Heart left ventricle (tissue), 16 donors: Measurements from ENCODE around the gene ZCWPW1. TPM values are rescaled to one million over a fixed set of nuclear protein-coding genes. Genes with fewer than 3 reads are reported as not detected.

Source experiments
- ATAC-seq, 4 donors: fragments of 200-7000 bp; cut with Tn5 transposase; one replicate each; pipeline ENCODE4 v1.9.1; 2020 to 2022; ENCODE audit warnings: moderate library complexity in 4 of 4, mild to moderate bottlenecking in 3 of 4, moderate number of reproducible peaks in 1 of 4
- DNase-seq, 5 donors: peaks; one replicate each; pipeline ENCODE4 v3.0.0-alpha.2; 2020
- H3K27ac ChIP-seq, 12 donors: fragments of 200-600 bp; sonication (generic) in 4 of 12; one replicate each; pipeline versions ENCODE4 v1.5.0 to v1.8.0; 2016 to 2022; ENCODE audit warnings: mild to moderate bottlenecking in 2 of 12
- H3K27me3 ChIP-seq, 9 donors: fragments of 200-600 bp; sonication (generic) in 2 of 9; one replicate each; pipeline versions ENCODE4 v1.5.1 to v1.8.0; 2016 to 2022; ENCODE audit warnings: mild to moderate bottlenecking in 3 of 9
- H3K36me3 ChIP-seq, 9 donors: fragments of 200-600 bp; sonication (generic) in 2 of 9; one replicate each; pipeline versions ENCODE4 v1.5.0 to v1.8.0; 2018 to 2022; ENCODE audit warnings: mild to moderate bottlenecking in 2 of 9
- H3K4me1 ChIP-seq, 12 donors: fragments of 200-600 bp; sonication (generic) in 4 of 12; one replicate each; pipeline versions ENCODE4 v1.5.0 to v1.8.0; 2016 to 2022; ENCODE audit warnings: mild to moderate bottlenecking in 3 of 12
- H3K4me3 ChIP-seq, 12 donors: fragments of 200-600 bp; sonication (generic) in 4 of 12; one replicate each; pipeline versions ENCODE4 v1.5.0 to v1.8.0; 2017 to 2022; ENCODE audit warnings: mild to moderate bottlenecking in 9 of 12, moderate library complexity in 4 of 12
- H3K9me3 ChIP-seq, 12 donors: fragments of 200-600 bp; sonication (generic) in 4 of 12; one replicate each; pipeline versions ENCODE4 v1.5.0 to v1.8.0; 2016 to 2022; ENCODE audit warnings: mild to moderate bottlenecking in 1 of 12
- POLR2A ChIP-seq, 2 donors: fragments of 450-650 bp; IDR thresholded peaks; one replicate each; pipeline ENCODE4 v1.6.1; 2017; ENCODE audit warnings: antibody characterized with exemption in 2 of 2, mild to moderate bottlenecking in 2 of 2, moderate library complexity in 2 of 2
- WGBS, 4 donors: extraction: QIAGEN DNeasy Blood & Tissue Kit in 2 of 4; methylation state at CpG; one replicate each; pipeline versions ENCODE4 v1.1.5 to v1.1.7; 2013 to 2018; 5-methylcytosine and 5-hydroxymethylcytosine counted together
- intact Hi-C, 10 donors: fragments of 100-400 bp; cut with DNase I; formaldehyde crosslinking; loops; one replicate each; pipeline versions ENCODE4 v1.11.1 to v1.14.2; 2022
- long read RNA-seq, 3 donors: library from polyadenylated mRNA; unstranded; transcript quantifications; one replicate each; pipeline ENCODE4 v2.0.0, GENCODE V29; 2020 to 2021
- polyA plus RNA-seq, 2 donors: library from polyadenylated mRNA; stranded (reverse); fragments of 200-250 nt; gene quantifications; one replicate each; pipeline ENCODE4 v1.2.3, GENCODE V29; 2013
- total RNA-seq, 9 donors: library from RNA; depleted of rRNA in 2 of 9; stranded (reverse); fragments of >200 nt in 2 of 9; fragmentation: NEBNext Ultra II Directional in 3 of 9; extraction: Animal tissue kit (Norgen Biotek cat#: 25700) in 3 of 9; gene quantifications; one replicate each; pipeline versions ENCODE4 v1.1.0 to v1.2.4, GENCODE V29; 2016 to 2023
- TF ChIP-seq, protein P1 (sequence below), 12 donors: fragments of 200-600 bp; sonication (generic) in 4 of 12; IDR thresholded peaks; one replicate each; pipeline versions ENCODE4 v1.5.0 to v1.8.0; 2018 to 2022; ENCODE audit warnings: antibody characterized with exemption in 12 of 12, mild to moderate bottlenecking in 5 of 12
- donor health status: ischemic (EF 13 %, LVEDD 7.1; RV severe dilation, severe dysfunction).
- donor health status: healthy with polysubstance abuse.
- donor health status: DM: no; HTN: yes; CAD: no.
- donor health status: DM: no; HTN: no; CAD: no.
- donor health status: ischemic (EF 25% LVEDD 6.9; RV normal size, moderate dysfunction).
- donor health status: ischemic (EF 25% LVEDD 5.7; RV mildly dilated, moderate dysfunction).
- donor health status: healthy.
- donor health status: DM: yes; HTN: yes; CAD: no.
- donor health status: ischemic (EF 35%, LVEDD 5.7; RV mildly dilated, moderate dysfunction).
- donor health status: nonischemic (EF 11% LVEDD 7.7; RV severe dilation, severe dysfunction).
- donor health status: DM: yes; HTN: yes; CAD: no.
- donor health status: PGD.
- donor health status: ischemic (EF 29% LVEDD 5.4; RV normal size, mild dysfunction).
- donor health status: nonischemic (EF 23%, LVEDD 6.1; RV moderate dilation, normal function).

Gene ZCWPW1, protein sequence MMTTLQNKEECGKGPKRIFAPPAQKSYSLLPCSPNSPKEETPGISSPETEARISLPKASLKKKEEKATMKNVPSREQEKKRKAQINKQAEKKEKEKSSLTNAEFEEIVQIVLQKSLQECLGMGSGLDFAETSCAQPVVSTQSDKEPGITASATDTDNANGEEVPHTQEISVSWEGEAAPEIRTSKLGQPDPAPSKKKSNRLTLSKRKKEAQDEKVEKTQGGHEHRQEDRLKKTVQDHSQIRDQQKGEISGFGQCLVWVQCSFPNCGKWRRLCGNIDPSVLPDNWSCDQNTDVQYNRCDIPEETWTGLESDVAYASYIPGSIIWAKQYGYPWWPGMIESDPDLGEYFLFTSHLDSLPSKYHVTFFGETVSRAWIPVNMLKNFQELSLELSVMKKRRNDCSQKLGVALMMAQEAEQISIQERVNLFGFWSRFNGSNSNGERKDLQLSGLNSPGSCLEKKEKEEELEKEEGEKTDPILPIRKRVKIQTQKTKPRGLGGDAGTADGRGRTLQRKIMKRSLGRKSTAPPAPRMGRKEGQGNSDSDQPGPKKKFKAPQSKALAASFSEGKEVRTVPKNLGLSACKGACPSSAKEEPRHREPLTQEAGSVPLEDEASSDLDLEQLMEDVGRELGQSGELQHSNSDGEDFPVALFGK
- total RNA-seq (1 to 10 TPM; 2.8 to 6.2 (median 3.7) TPM), polyA plus RNA-seq (1 to 10 TPM; 5.1 to 6.4 TPM)
- long read RNA-seq, donor 1, partial matches to known transcripts: 1 of 6 reads
- long read RNA-seq, donor 1, other reads (novel, unspliced or antisense): 4 of 6 reads
- long read RNA-seq, donor 2, partial matches to known transcripts: 1 of 12 reads
- long read RNA-seq, donor 2, other reads (novel, unspliced or antisense): 10 of 12 reads
- long read RNA-seq, donor 3, partial matches to known transcripts: 0 of 5 reads
- long read RNA-seq, donor 3, other reads (novel, unspliced or antisense): 4 of 5 reads

DNA sequence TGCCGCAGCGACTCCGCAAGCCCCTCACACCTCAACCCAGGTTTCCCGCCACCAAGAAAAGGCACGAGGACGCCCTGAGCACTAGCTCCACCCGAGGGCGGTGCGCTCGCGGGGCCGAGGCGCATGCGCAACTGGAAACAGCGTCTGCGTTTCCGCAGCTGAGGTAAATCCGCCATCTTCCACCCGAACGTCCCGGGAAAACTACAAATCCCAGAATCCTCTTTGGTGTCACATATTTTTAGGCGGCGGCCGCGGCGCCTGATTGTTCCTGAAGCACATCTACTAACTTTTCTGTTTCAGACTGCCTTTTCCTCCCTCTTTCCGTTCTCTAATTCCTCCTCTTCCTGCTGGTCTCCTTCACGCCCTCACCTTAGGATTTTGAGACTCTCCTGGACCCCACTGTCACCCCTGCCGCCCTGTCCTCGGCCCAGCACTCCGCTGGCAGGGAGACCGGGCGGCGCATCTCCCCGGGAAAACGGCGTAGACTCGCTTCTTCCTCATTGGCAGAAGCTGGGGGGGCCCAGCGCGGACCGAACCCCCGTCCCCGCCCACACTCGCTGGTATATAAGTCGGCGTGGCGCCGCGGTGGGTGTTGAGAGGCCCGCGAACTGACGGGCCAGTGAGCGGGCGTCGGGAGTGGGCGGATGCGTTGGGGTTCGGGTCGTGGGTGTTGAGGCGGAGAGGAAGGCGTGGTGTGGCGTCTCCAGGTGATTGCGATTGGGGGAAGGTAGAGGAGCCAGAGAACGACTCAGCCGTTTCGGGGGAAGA, at the start of gene ZCWPW1:
Gene ZCWPW1 (minus strand): TSS at position 505 of the 768 bp plus-strand sequence. CDS start 8,054 bp downstream, outside the sequence.
- Histone ChIP-seq H3K9me3 (no peaks in the 10 kb centered on the region), H3K4me3 (peak within 1 kb of the TSS; percentile 66 to 99 (median 90)), H3K36me3 (peaks cover 0 to 24% (median 8%) of the 10 kb centered on the region in 9 donors), H3K4me1 (peaks cover 0 to 40% (median 30%) of the 10 kb centered on the region in 12 donors), H3K27ac (peak within 1 kb of the TSS; percentile 96 to 100 (median 99)), H3K27me3 (no peaks in the 10 kb centered on the region)
- intact Hi-C loops: no loop called here
- ATAC-seq (peak; percentile 60 to 77 (median 70)), DNase-seq (peak; percentile 95 to 98 (median 97))
- TF ChIP-seq, protein P1, sequence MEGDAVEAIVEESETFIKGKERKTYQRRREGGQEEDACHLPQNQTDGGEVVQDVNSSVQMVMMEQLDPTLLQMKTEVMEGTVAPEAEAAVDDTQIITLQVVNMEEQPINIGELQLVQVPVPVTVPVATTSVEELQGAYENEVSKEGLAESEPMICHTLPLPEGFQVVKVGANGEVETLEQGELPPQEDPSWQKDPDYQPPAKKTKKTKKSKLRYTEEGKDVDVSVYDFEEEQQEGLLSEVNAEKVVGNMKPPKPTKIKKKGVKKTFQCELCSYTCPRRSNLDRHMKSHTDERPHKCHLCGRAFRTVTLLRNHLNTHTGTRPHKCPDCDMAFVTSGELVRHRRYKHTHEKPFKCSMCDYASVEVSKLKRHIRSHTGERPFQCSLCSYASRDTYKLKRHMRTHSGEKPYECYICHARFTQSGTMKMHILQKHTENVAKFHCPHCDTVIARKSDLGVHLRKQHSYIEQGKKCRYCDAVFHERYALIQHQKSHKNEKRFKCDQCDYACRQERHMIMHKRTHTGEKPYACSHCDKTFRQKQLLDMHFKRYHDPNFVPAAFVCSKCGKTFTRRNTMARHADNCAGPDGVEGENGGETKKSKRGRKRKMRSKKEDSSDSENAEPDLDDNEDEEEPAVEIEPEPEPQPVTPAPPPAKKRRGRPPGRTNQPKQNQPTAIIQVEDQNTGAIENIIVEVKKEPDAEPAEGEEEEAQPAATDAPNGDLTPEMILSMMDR (IDR thresholded peaks at IDR 0.05): peak in 2 of 12 donors; percentile 15 to 34
- peak; percentile 98 to 100 for TF ChIP-seq POLR2A (IDR thresholded peaks at IDR 0.05)
- WGBS, 4 donors: 1% methylated on average over 61 to 66 of the region's 66 CpGs

DNA sequence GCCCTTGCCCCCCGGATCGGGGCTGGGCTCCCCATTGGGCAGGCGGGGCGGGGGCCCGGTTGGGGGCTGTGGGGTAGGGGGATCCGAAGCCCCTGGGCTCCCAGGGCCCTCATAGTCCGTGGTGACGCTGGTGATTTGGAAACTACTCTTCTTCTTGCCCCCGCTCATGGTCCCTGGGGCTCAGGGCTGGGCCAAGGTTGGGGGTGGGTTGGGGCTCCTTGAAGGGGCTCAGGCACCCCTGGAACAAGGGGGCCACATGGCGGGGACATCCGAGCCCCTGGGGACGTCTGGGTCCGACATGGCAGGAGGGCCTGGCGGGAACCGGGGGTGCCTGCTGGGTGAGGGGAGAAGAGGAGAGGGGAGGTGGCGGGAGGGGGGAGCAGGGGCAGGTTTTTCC, 49.4 kb upstream of the ZCWPW1 start:
- DNase-seq (peak in 1 of 5 donors; percentile 65), ATAC-seq (no peak)
- Histone ChIP-seq H3K4me1 (peaks cover 0 to 64% (median 50%) of the 10 kb centered on the region in 12 donors), H3K9me3 (no peaks in the 10 kb centered on the region), H3K27ac (peak overlapping the region; percentile 34 to 99 (median 96)), H3K27me3 (no peaks in the 10 kb centered on the region), H3K4me3 (peak overlapping the region; percentile 66 to 100 (median 98)), H3K36me3 (peaks cover 0 to 20% (median 16%) of the 10 kb centered on the region in 9 donors)
- 3 to 13% (median 6%) methylated on average over 7 to 16 of the region's 16 CpGs for WGBS, 4 donors
- no peak for TF ChIP-seq POLR2A (IDR thresholded peaks at IDR 0.05)
- TF ChIP-seq, protein P1 (IDR thresholded peaks at IDR 0.05): no peak
- intact Hi-C loops: loop anchor here in 4 of 10 donors (2.0 to 10.0 kb wide), 4 partner anchors 61 to 377 kb away; partner anchors contain the start of genes GIGYF1 (in 2 of the 4), AGFG2 (in 1 of the 4) and SLC12A9 (in 1 of the 4)

DNA sequence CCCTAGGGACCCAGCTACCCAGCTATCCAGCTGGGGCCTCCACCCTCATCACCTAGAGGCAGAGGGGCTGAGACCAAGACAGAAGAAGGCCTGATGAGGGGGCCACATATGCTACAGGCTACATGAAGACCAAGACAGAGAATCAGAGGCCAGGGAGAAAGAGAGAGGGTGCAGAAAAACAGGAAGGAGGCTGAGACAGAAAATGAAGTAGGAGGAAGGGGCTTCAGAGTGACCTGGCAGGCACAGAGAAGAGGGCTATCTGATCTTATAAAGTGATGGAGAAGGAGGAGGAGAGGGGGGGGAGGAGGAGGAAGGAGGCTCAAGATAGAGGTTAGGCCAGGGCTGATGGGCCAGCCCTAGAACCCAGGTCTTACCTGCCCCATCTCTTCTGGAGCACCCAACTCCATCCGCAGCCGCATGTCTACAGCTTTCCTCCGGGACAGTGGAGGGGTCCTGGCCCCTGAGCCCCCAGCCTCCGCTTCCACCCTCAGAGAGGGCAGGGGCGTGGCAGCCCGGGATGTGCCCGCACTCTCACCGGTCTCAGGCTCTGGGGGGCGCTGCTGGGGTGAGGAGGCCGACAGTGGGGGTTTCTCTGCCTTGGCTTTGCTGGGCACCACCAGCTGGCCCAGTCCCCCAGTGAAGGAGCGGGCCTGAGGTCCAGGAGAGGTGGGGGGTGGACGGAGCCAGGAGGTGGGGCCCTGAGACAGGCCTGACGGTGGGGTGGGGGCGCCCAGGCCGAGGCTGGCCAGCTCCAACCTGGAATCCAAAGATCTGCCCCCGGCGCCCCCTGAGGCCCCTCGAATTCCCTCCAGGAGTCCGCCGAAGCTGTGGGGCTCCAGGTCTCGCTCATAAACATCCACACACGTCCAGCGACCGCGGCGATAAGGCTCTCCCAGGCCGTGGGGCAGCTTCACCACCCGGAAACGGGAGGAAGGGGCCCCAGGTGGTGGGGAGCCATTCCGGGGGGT, 48.7 kb upstream of the ZCWPW1 start:
- H3K36me3 ChIP-seq: peaks cover 0 to 25% (median 17%) of the 10 kb centered on the region in 9 donors
- WGBS, 4 donors: 11 to 19% (median 17%) methylated on average over 7 to 30 of the region's 30 CpGs
- peaks cover 0 to 66% (median 52%) of the 10 kb centered on the region in 12 donors for H3K4me1 ChIP-seq
- H3K9me3 ChIP-seq: no peaks in the 10 kb centered on the region
- ATAC-seq (peak in 2 of 4 donors; percentile 0 to 17), DNase-seq (peak in 1 of 5 donors; percentile 38)
- H3K27me3 ChIP-seq: no peaks in the 10 kb centered on the region
- intact Hi-C loops: loop anchor here in 4 of 10 donors (2.0 to 10.0 kb wide), 3 partner anchors 68 to 378 kb away; partner anchors contain the start of genes GIGYF1 (in 2 of the 4) and SLC12A9 (in 1 of the 4)
- peak overlapping the region; percentile 53 to 99 (median 96) for H3K27ac ChIP-seq
- peak overlapping the region; percentile 66 to 100 (median 98) for H3K4me3 ChIP-seq
- TF ChIP-seq, protein P1 (IDR thresholded peaks at IDR 0.05): peak in 4 of 12 donors; percentile 15 to 41 (median 26)
- no peak for TF ChIP-seq POLR2A (IDR thresholded peaks at IDR 0.05)
